ENCODE data around the gene LCNL1. TPM values are rescaled to one million over a fixed set of nuclear protein-coding genes. Genes with fewer than 3 reads are reported as not detected.

Gene LCNL1
- total and polyA plus RNA-seq, 8 donors: 0.12 to 0.38 (median 0.17) TPM; not detected in 3

- H3K4me3 ChIP-seq: no peak overlapping the region
- TF ChIP-seq, protein P1, sequence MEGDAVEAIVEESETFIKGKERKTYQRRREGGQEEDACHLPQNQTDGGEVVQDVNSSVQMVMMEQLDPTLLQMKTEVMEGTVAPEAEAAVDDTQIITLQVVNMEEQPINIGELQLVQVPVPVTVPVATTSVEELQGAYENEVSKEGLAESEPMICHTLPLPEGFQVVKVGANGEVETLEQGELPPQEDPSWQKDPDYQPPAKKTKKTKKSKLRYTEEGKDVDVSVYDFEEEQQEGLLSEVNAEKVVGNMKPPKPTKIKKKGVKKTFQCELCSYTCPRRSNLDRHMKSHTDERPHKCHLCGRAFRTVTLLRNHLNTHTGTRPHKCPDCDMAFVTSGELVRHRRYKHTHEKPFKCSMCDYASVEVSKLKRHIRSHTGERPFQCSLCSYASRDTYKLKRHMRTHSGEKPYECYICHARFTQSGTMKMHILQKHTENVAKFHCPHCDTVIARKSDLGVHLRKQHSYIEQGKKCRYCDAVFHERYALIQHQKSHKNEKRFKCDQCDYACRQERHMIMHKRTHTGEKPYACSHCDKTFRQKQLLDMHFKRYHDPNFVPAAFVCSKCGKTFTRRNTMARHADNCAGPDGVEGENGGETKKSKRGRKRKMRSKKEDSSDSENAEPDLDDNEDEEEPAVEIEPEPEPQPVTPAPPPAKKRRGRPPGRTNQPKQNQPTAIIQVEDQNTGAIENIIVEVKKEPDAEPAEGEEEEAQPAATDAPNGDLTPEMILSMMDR (IDR thresholded peaks at IDR 0.05): no peak
- no peak for ATAC-seq
- no peak overlapping the region for H3K27ac ChIP-seq
- intact Hi-C loops (cut with DNase I): no loop called here
- H3K4me1 ChIP-seq: no peaks in the 10 kb centered on the region
- no peak for DNase-seq
- no peaks in the 10 kb centered on the region for H3K9me3 ChIP-seq
- no peaks in the 10 kb centered on the region for H3K36me3 ChIP-seq
- 64 to 78% methylated on average over 13 to 29 of the region's 29 CpGs for WGBS, 2 donors
- no peak for FAIRE-seq
- H3K27me3 ChIP-seq: peaks cover 0 to 4% (median 0%) of the 10 kb centered on the region in 4 donors
Measured at GRCh38 chr9:136984464-136985026, 1.8 kb downstream of the LCNL1 start.

DNA sequence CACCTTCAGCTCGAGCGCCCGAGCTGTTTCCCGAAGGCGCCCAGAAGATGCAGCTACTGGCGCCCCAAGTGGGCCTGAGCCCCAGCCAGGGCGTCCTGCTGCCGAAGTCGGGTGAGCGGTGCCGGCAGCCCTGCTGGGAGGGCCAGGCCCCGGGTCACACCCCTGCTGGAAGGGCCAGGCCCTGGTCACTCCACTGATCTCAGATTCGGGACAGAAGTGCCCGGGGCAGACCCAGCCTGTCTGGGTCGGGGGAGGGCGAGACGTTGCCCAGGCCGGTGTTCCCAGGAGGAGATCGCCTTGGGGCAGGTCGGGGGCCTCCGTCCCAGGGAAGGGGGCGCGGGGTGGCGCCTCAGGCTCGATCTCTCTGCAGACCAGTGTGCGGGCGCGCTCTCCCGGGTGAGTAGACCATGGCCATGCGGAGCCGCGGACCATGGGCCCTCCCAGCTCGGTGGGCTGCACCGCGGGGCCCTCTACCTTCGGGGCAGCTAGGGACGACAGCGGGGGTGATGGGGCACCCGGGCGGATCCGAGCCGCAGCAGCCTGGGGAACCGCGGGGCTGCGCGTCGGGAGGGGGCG is 2.3 kb downstream of the LCNL1 start:
- FAIRE-seq: no peak
- WGBS, 2 donors: 18 to 25% methylated on average over 28 to 48 of the region's 48 CpGs
- intact Hi-C loops (cut with DNase I): no loop called here
- DNase-seq: no peak
- Histone ChIP-seq H3K9me3 (no peaks in the 10 kb centered on the region), H3K36me3 (no peaks in the 10 kb centered on the region), H3K27me3 (peaks cover 0 to 4% (median 0%) of the 10 kb centered on the region in 4 donors), H3K4me1 (no peaks in the 10 kb centered on the region), H3K4me3 (no peak overlapping the region), H3K27ac (no peak overlapping the region)
- no peak for ATAC-seq
- TF ChIP-seq, protein P1 (IDR thresholded peaks at IDR 0.05): no peak

GRCh38 chr9:136985853-136986252 is 3.1 kb downstream of the LCNL1 start:
- DNase-seq (no peak), FAIRE-seq (no peak), ATAC-seq (no peak)
- no peaks in the 10 kb centered on the region for H3K36me3 ChIP-seq
- H3K4me1 ChIP-seq: no peaks in the 10 kb centered on the region
- H3K9me3 ChIP-seq: no peaks in the 10 kb centered on the region
- H3K27me3 ChIP-seq: peaks cover 0 to 4% (median 0%) of the 10 kb centered on the region in 4 donors
- TF ChIP-seq, protein P1 (IDR thresholded peaks at IDR 0.05): no peak
- no peak overlapping the region for H3K27ac ChIP-seq
- intact Hi-C loops (cut with DNase I): no loop called here
- no peak overlapping the region for H3K4me3 ChIP-seq
- 39% methylated on average over 32 to 33 of the region's 33 CpGs for WGBS, 2 donors

DNA sequence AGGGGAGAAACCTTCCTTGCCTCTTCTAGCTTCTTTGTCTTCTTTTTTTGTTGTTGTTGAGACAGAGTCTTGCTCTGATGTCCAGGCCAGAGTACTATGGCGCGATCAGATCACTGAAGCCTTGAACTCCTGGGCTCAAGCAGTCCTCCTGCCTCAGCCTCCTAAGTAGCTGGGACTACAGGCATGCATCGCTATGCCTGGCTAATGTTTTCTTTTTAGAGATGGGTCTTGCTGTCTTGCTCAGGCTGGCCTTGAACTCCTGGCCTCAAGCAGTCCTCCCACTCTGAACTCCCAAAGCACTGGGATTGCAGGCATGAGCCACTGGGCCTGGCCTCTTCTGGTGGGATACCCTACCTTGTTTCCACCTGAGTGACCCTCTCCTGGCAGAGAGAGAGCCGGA is 6.1 kb downstream of the LCNL1 start:
- Histone ChIP-seq H3K27ac (no peak overlapping the region), H3K9me3 (no peaks in the 10 kb centered on the region), H3K27me3 (peaks cover 0 to 4% (median 0%) of the 10 kb centered on the region in 4 donors), H3K4me3 (no peak overlapping the region), H3K4me1 (peaks cover 0 to 7% (median 7%) of the 10 kb centered on the region in 3 donors), H3K36me3 (no peaks in the 10 kb centered on the region)
- FAIRE-seq (no peak), DNase-seq (no peak), ATAC-seq (no peak)
- intact Hi-C loops (cut with DNase I): no loop called here
- WGBS, 2 donors: 93 to 94% methylated on average over 4 of the region's 4 CpGs
- TF ChIP-seq, protein P1 (IDR thresholded peaks at IDR 0.05): no peak

- no peak for DNase-seq
- intact Hi-C loops (cut with DNase I): no loop called here
- FAIRE-seq: no peak
- H3K4me3 ChIP-seq: no peak overlapping the region
- no peaks in the 10 kb centered on the region for H3K27me3 ChIP-seq
- ATAC-seq: no peak
- no peak overlapping the region for H3K27ac ChIP-seq
- peaks cover 0 to 7% (median 7%) of the 10 kb centered on the region in 3 donors for H3K4me1 ChIP-seq
- no peaks in the 10 kb centered on the region for H3K36me3 ChIP-seq
- no peaks in the 10 kb centered on the region for H3K9me3 ChIP-seq
- TF ChIP-seq, protein P1 (IDR thresholded peaks at IDR 0.05): no peak
- WGBS, 2 donors: 81 to 84% methylated on average over 10 of the region's 10 CpGs
Measured at GRCh38 chr9:136990242-136990911, 7.6 kb downstream of the LCNL1 start.
